Caco-2 (cell line): Measurements from ENCODE around the gene ATP1B2. TPM values are rescaled to one million over a fixed set of nuclear protein-coding genes. Genes with fewer than 3 reads are reported as not detected.
A peak's percentile ranks its signal among the peaks of the same experiment; 100 is the strongest.

Experiments
- BruUV-seq: library from RNA; stranded (reverse); fragments of 400-500 nt; replicated peaks from 2 replicates; lab custom pipeline; 2021; lab: Mats Ljungman, UMichigan
- CTCF ChIA-PET: fragments of 300-600 bp; sonication (Branson Sonifier 250); formaldehyde crosslinking; loops from one replicate; lab custom pipeline; 2022; ENCODE audit warnings: antibody characterized with exemption; lab: Charles Lee
- POLR2A ChIA-PET: fragments of 300-600 bp; sonication (Branson Sonifier 250); formaldehyde crosslinking; loops from one replicate; lab custom pipeline; 2022; ENCODE audit warnings: antibody characterized with exemption; lab: Charles Lee
- DNase-seq, 2 experiments: peaks; one replicate each; pipeline versions ENCODE4 v3.0.0 to v3.0.0-alpha.2; 2020 to 2022
- H3K27me3 ChIP-seq: replicated peaks from 2 replicates; pipeline ENCODE4 v1.6.0; 2011; ENCODE audit warnings: low read length; ENCODE audit not compliant: control insufficient read depth, insufficient read depth
- H3K36me3 ChIP-seq: 2 replicates; pipeline ENCODE4 v1.5.1; 2011; ENCODE audit warnings: low read length; ENCODE audit not compliant: control insufficient read depth, insufficient read depth
- H3K4me1 ChIP-seq: fragments of 250-450 bp; sonication (Bioruptor Pico); 2 replicates; pipeline ENCODE4 v1.5.1; 2020; ENCODE audit warnings: mild to moderate bottlenecking
- H3K4me3 ChIP-seq: 2 replicates; pipeline ENCODE4 v1.5.1; 2011; ENCODE audit warnings: low read depth, mild to moderate bottlenecking, control low read depth, low read length
- H3K9me3 ChIP-seq: fragments of 250-450 bp; sonication (Bioruptor Pico); 2 replicates; pipeline ENCODE4 v1.5.1; 2020; ENCODE audit warnings: mild to moderate bottlenecking, moderate library complexity
- H3K27ac Mint-ChIP-seq: one replicate; pipeline ENCODE4 v1.8.0; 2022; ENCODE audit warnings: mixed read lengths; ENCODE audit not compliant: unreplicated experiment
- H3K27me3 Mint-ChIP-seq: one replicate; pipeline ENCODE4 v1.8.0; 2022; ENCODE audit warnings: mixed read lengths; ENCODE audit not compliant: insufficient read depth, unreplicated experiment
- H3K36me3 Mint-ChIP-seq: one replicate; pipeline ENCODE4 v1.8.0; 2022; ENCODE audit warnings: mild to moderate bottlenecking, mixed read lengths; ENCODE audit not compliant: insufficient read depth, unreplicated experiment
- H3K4me1 Mint-ChIP-seq: one replicate; pipeline ENCODE4 v1.8.0; 2022; ENCODE audit warnings: low read depth, mixed read lengths; ENCODE audit not compliant: unreplicated experiment
- H3K4me3 Mint-ChIP-seq: one replicate; pipeline ENCODE4 v1.8.0; 2022; ENCODE audit warnings: mild to moderate bottlenecking, moderate library complexity, mixed read lengths; ENCODE audit not compliant: unreplicated experiment
- H3K9me3 Mint-ChIP-seq: one replicate; pipeline ENCODE4 v1.8.0; 2022; ENCODE audit warnings: mixed read lengths; ENCODE audit not compliant: unreplicated experiment
- CTCF ChIP-seq, 2 experiments: fragments of 200-600 bp in 1 of 2; IDR thresholded peaks; 1 replicate in 1 of 2; 2 replicates in 1 of 2; pipeline versions ENCODE4 v1.5.1 to v1.8.0; 2011 to 2022; ENCODE audit warnings: antibody characterized with exemption in 1 of 2, control low read depth in 1 of 2, inconsistent platforms in 1 of 2, low read depth in 1 of 2, low read length in 1 of 2, mild to moderate bottlenecking in 1 of 2, moderate library complexity in 1 of 2; ENCODE audit not compliant: insufficient read depth in 1 of 2, severe bottlenecking in 1 of 2, unreplicated experiment in 1 of 2
- intact Hi-C: fragments of 100-400 bp; cut with micrococcal nuclease; formaldehyde crosslinking; loops from one replicate; pipeline ENCODE4 v1.10.0; 2022; ENCODE audit not compliant: unreplicated experiment
- total RNA-seq: library from RNA; stranded (reverse); gene quantifications from 2 replicates; pipeline ENCODE4 v1.2.3, GENCODE V29; 2022

The ATP1B2 gene
- total RNA-seq, 1 experiment from 2014 or later, result 0.11 TPM

- TF ChIP-seq CTCF (IDR thresholded peaks at IDR 0.05; ENCODE audit: insufficient read depth in 1 of 2, low read depth in 1 of 2, low read length in 1 of 2, severe bottlenecking in 1 of 2, unreplicated experiment in 1 of 2), result peak; percentile 82 to 86
- Histone ChIP-seq H3K27me3 (no peaks in the 10 kb centered on the region), H3K36me3 (no peaks in the 10 kb centered on the region), H3K4me1 (0 out of 2 replicates have a peak, but pooled peaks cover 6% of the 10 kb centered on the region), H3K4me3 (peak within 1 kb of the TSS; percentile 82), H3K9me3 (no peaks in the 10 kb centered on the region)
- ChIA-PET POLR2A (interaction anchor here (0.5 to 3.5 kb wide), 13 partner anchors 17 to 468 kb away, joined by 3 to 24 read pairs (median 6); partner anchors contain the start of genes ATP1B2, CD68, EFNB3 and FXR2), CTCF (interaction anchor here (0.7 to 2.4 kb wide), 10 partner anchors 15 to 169 kb away, joined by 3 to 12 read pairs (median 5); partner anchors contain the start of genes FXR2, MPDU1, NAA38 and SAT2)
- H3K36me3 Mint-ChIP-seq, result peaks cover 35% of the 10 kb centered on the region
- peak; percentile 92 to 94 for DNase-seq
- H3K4me3 Mint-ChIP-seq, result peak within 1 kb of the TSS; percentile 91
- no peaks in the 10 kb centered on the region for H3K4me1 Mint-ChIP-seq
- no peaks in the 10 kb centered on the region for H3K9me3 Mint-ChIP-seq
- no TSS peak for BruUV-seq
- H3K27ac Mint-ChIP-seq, result peak within 1 kb of the TSS; percentile 100
- intact Hi-C loops, result loop anchor here (1.0 to 5.0 kb wide), 3 partner anchors 54 to 251 kb away; partner anchors contain the start of genes FGF11, MPDU1 and TMEM102
- H3K27me3 Mint-ChIP-seq, result no peaks in the 10 kb centered on the region
Observed at GRCh38 chr17:7687908-7688807, 37.4 kb downstream of the ATP1B2 start, which contains the start of gene WRAP53. WRAP53 (plus strand) TSS chr17:7688477; CDS start chr17:7688649, 172 bp downstream.

GRCh38 chr17:7688808-7689316, 38.1 kb downstream of the ATP1B2 start:
- Mint-ChIP-seq H3K27ac (peak overlapping the region; percentile 100), H3K27me3 (no peaks in the 10 kb centered on the region), H3K4me1 (no peaks in the 10 kb centered on the region), H3K4me3 (peak overlapping the region; percentile 91), H3K36me3 (peaks cover 41% of the 10 kb centered on the region), H3K9me3 (no peaks in the 10 kb centered on the region)
- Histone ChIP-seq H3K27me3 (no peaks in the 10 kb centered on the region), H3K4me3 (peak overlapping the region; percentile 49), H3K36me3 (no peaks in the 10 kb centered on the region), H3K9me3 (no peaks in the 10 kb centered on the region), H3K4me1 (0 out of 2 replicates have a peak, but pooled peaks cover 6% of the 10 kb centered on the region)
- BruUV-seq, result TSS peak; percentile 55
- no peak for DNase-seq
- intact Hi-C loops, result loop anchor here (1.0 to 5.0 kb wide), 3 partner anchors 55 to 252 kb away; partner anchors contain the start of genes FGF11, MPDU1 and TMEM102
- POLR2A ChIA-PET, result interaction anchor here (0.6 to 3.1 kb wide), 3 partner anchors 105 to 468 kb away, joined by 3 to 16 read pairs (median 3); partner anchors contain the start of genes MPDU1 and NEURL4
- no peak for TF ChIP-seq CTCF (IDR thresholded peaks at IDR 0.05; ENCODE audit: insufficient read depth in 1 of 2, low read depth in 1 of 2, low read length in 1 of 2, severe bottlenecking in 1 of 2, unreplicated experiment in 1 of 2)
- CTCF ChIA-PET, result interaction anchor here (1.2 to 2.4 kb wide), 3 partner anchors 15 to 74 kb away, joined by 5 to 12 read pairs (median 5); partner anchors contain the start of gene FXR2

- POLR2A ChIA-PET, result no interaction called here
- Histone ChIP-seq H3K4me3 (no peak overlapping the region), H3K4me1 (no peaks in the 10 kb centered on the region), H3K36me3 (no peaks in the 10 kb centered on the region), H3K9me3 (no peaks in the 10 kb centered on the region), H3K27me3 (no peaks in the 10 kb centered on the region)
- Mint-ChIP-seq H3K27me3 (no peaks in the 10 kb centered on the region), H3K9me3 (no peaks in the 10 kb centered on the region), H3K36me3 (peaks cover 37% of the 10 kb centered on the region), H3K27ac (no peak overlapping the region), H3K4me3 (no peak overlapping the region), H3K4me1 (no peaks in the 10 kb centered on the region)
- no peak for TF ChIP-seq CTCF (IDR thresholded peaks at IDR 0.05; ENCODE audit: insufficient read depth in 1 of 2, low read depth in 1 of 2, low read length in 1 of 2, severe bottlenecking in 1 of 2, unreplicated experiment in 1 of 2)
- CTCF ChIA-PET, result no interaction called here
- DNase-seq, result no peak
- intact Hi-C loops, result no loop called here
- BruUV-seq, result no TSS peak
Observed at GRCh38 chr17:7695586-7695985, 44.9 kb downstream of the ATP1B2 start.
